GM12864 (cell line): Measurements from ENCODE around the gene MAFB.

Source experiments
- DNase-seq: peaks from one replicate; pipeline ENCODE4 v3.0.0-alpha.2; 2011; ENCODE audit warnings: low read depth
- H3K4me3 ChIP-seq: 2 replicates; pipeline ENCODE4 v1.5.1; 2011; ENCODE audit warnings: mild to moderate bottlenecking, low read depth, low read length, control low read depth
- CTCF ChIP-seq: IDR thresholded peaks from 2 replicates; pipeline ENCODE4 v1.5.1; 2011; ENCODE audit warnings: low read depth, mild to moderate bottlenecking, moderate library complexity, low read length, control low read depth, inconsistent platforms; ENCODE audit errors: missing control alignments

Gene MAFB

DNA sequence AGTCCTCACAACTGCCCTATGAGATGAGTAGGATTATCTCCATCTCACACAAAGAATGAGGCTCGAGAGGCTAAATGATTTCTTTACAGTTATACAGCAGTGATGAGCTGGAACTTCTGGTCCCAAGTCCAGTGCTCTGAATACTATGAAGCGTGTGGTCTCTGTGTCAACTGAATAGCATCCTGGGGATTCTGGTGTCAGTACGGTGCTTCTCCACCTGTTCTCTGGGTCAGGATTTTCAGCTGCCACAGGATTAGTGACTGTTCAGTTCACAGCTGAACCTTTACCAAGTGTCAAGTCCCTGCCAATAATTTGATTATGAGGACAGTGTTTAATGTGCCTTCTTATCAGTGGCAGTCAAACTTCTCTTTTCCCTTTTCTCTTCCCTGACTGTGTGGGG, 5.2 kb upstream of the MAFB start:
- no peak overlapping the region for H3K4me3 ChIP-seq
- no peak for DNase-seq
- TF ChIP-seq CTCF, result no peak

- no peak overlapping the region for H3K4me3 ChIP-seq
- no peak for TF ChIP-seq CTCF
- DNase-seq, result no peak
Observed at GRCh38 chr20:40692240-40693011, 3.4 kb upstream of the MAFB start.

DNA sequence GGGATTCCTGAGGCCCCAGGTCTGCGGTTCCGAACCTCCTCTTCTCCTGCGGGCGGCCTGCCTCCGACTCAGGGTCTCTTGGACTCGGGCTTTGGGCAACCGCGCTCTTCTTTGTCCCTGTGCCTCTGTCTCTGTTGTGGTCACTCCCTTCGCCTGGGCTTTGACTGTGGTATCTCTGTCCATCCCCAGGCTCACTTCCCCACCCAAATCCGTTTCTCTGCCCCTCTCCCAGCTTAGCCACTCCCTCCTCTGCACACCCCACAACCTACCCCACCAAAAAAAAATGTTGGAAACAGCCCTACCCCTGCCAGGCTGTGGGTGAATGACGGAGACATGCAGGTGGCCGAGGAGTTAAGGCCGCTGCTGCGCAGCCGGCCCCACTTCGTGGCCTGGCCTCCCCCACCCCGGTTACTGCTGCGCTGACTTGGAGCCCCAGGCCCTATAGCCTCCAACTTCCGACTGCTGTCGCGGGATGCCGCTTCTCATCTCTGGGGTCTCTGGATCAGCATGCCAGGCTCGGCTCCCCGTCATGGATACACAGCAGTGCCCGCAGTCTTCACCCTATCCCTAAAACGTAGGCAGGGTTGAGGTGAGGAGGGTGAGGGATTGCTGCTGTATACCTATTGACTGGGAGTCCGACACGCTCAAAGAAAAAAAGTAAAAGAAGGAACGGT, 2.7 kb upstream of the MAFB start:
- TF ChIP-seq CTCF, result no peak
- no peak for DNase-seq
- no peak overlapping the region for H3K4me3 ChIP-seq

DNA sequence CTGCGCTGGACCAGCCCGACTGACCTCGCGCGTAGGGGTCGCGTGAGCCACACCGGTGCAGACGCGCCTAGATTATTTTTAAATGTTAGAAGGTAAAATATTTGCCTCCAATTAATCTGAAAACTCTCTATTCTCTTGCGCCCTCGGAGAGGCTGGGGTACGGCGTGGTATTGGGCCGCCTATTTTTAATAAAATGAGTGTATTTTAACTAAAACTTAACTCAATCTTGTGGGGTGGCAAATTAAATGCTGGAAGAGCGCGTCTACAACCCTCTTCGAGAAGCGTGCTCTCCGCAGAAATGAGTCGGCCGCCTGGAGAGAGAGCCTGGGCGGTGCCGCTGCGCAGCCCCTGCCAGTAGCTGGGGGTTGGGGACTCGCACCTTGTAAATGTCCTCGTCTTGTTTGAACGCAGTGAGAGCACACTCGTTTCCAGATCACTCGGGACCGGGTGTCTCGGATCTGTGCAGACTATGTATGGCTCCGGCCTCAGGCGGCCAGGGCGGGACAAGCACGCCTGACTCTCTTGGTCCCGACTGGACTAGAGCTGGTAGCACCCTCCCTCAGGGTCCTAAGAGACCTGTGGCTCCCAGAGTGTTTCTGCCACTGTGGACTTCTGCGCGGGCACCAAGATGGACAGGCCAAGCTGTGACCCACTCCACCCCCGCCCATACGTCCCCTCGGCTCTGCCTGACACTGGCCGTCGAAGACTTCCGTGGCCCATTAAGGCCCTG, 2.0 kb upstream of the MAFB start:
- no peak overlapping the region for H3K4me3 ChIP-seq

GRCh38 chr20:40689943-40690835, 1.2 kb upstream of the MAFB start:
- peak; percentile 27 for DNase-seq
- peak; percentile 92 for TF ChIP-seq CTCF

More for the DNA sequence above, 2.0 kb upstream of the MAFB start:
- no peak for DNase-seq
- TF ChIP-seq CTCF, result no peak

More at GRCh38 chr20:40689943-40690835, 1.2 kb upstream of the MAFB start:
- peak overlapping the region; percentile 22 for H3K4me3 ChIP-seq
